Thyroid gland (tissue), 4 donors: ENCODE measurements around the gene NOP56. TPM values are rescaled to one million over a fixed set of nuclear protein-coding genes. Genes with fewer than 3 reads are reported as not detected.

ENCODE experiments used
- DNase-seq, 2 donors: peaks; one replicate each; pipeline ENCODE4 v3.0.0-alpha.2; 2019
- H3K27ac ChIP-seq, 3 donors: fragments of 200-600 bp; sonication (generic); 1 replicate in 2 of 3; 2 replicates in 1 of 3; pipeline ENCODE4 v1.5.1; 2016 to 2019; ENCODE audit warnings: mild to moderate bottlenecking in 1 of 3, moderate library complexity in 1 of 3
- H3K27me3 ChIP-seq: fragments of 200-600 bp; sonication (generic); one replicate; pipeline ENCODE4 v1.5.1; 2019
- H3K36me3 ChIP-seq, 2 donors: fragments of 200-600 bp; sonication (generic); one replicate each; pipeline ENCODE4 v1.5.1; 2016 to 2019
- H3K4me1 ChIP-seq, 2 donors: fragments of 200-600 bp; sonication (generic); one replicate each; pipeline ENCODE4 v1.5.1; 2017 to 2019
- H3K4me3 ChIP-seq, 3 donors: fragments of 200-600 bp; sonication (generic); replicated peaks in 1 of 3; 1 replicate in 2 of 3; 2 replicates in 1 of 3; pipeline ENCODE4 v1.5.1; 2016; ENCODE audit warnings: mild to moderate bottlenecking in 1 of 3
- H3K9me3 ChIP-seq: fragments of 200-600 bp; sonication (generic); one replicate; pipeline ENCODE4 v1.5.1; 2017
- POLR2A ChIP-seq, 2 donors: fragments of 450-650 bp; IDR thresholded peaks; one replicate each; pipeline ENCODE4 v1.6.1; 2017; ENCODE audit warnings: antibody characterized with exemption in 2 of 2, mild to moderate bottlenecking in 2 of 2, moderate library complexity in 1 of 2
- WGBS, 2 donors: methylation state at CpG; one replicate each; pipeline ENCODE4 v1.1.5; 2017; 5-methylcytosine and 5-hydroxymethylcytosine counted together
- intact Hi-C: fragments of 100-400 bp; cut with DNase I; formaldehyde crosslinking; loops from one replicate; pipeline ENCODE4 v1.15.1; 2023
- total RNA-seq, 4 donors: library from RNA; depleted of rRNA; stranded (reverse); fragments of >200 nt; gene quantifications; one replicate each; pipeline ENCODE4 v1.2.3, GENCODE V29; 2016
- TF ChIP-seq, protein P1 (sequence below), 6 experiments: fragments of 200-600 bp in 3 of 6; fragments of 450-650 bp in 3 of 6; sonication (generic) in 3 of 6; IDR thresholded peaks; one replicate each; pipeline ENCODE4 v1.5.1; 2016 to 2019; ENCODE audit warnings: antibody characterized with exemption in 6 of 6, mild to moderate bottlenecking in 2 of 6, inconsistent platforms in 1 of 6, moderate library complexity in 1 of 6

The NOP56 gene
- total RNA-seq, 4 donors from 2014 or later, result 46.8 to 85.9 (median 64.1) TPM

GRCh38 chr20:2701671-2702081 is 49.2 kb downstream of the NOP56 start:
- TF ChIP-seq, protein P1, sequence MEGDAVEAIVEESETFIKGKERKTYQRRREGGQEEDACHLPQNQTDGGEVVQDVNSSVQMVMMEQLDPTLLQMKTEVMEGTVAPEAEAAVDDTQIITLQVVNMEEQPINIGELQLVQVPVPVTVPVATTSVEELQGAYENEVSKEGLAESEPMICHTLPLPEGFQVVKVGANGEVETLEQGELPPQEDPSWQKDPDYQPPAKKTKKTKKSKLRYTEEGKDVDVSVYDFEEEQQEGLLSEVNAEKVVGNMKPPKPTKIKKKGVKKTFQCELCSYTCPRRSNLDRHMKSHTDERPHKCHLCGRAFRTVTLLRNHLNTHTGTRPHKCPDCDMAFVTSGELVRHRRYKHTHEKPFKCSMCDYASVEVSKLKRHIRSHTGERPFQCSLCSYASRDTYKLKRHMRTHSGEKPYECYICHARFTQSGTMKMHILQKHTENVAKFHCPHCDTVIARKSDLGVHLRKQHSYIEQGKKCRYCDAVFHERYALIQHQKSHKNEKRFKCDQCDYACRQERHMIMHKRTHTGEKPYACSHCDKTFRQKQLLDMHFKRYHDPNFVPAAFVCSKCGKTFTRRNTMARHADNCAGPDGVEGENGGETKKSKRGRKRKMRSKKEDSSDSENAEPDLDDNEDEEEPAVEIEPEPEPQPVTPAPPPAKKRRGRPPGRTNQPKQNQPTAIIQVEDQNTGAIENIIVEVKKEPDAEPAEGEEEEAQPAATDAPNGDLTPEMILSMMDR (IDR thresholded peaks at IDR 0.05), result no peak
- TF ChIP-seq POLR2A (IDR thresholded peaks at IDR 0.05), result no peak
- Histone ChIP-seq H3K4me1 (no peaks in the 10 kb centered on the region), H3K9me3 (no peaks in the 10 kb centered on the region), H3K4me3 (no peak overlapping the region), H3K27me3 (no peaks in the 10 kb centered on the region), H3K27ac (no peak overlapping the region), H3K36me3 (no peaks in the 10 kb centered on the region)
- DNase-seq, result no peak
- intact Hi-C loops, result loop anchor here (10.0 kb wide), 1 partner anchor 293 kb away; no protein-coding TSS in a partner anchor
- WGBS, 2 donors, result 69 to 77% methylated on average over 5 of the region's 5 CpGs

- no peak overlapping the region for H3K27ac ChIP-seq
- no peak for DNase-seq
- intact Hi-C loops, result loop anchor here (10.0 kb wide), 1 partner anchor 291 kb away; no protein-coding TSS in a partner anchor
- H3K27me3 ChIP-seq, result no peaks in the 10 kb centered on the region
- no peak for TF ChIP-seq POLR2A (IDR thresholded peaks at IDR 0.05)
- TF ChIP-seq, protein P1 (IDR thresholded peaks at IDR 0.05), result no peak
- H3K9me3 ChIP-seq, result no peaks in the 10 kb centered on the region
- H3K4me1 ChIP-seq, result no peaks in the 10 kb centered on the region
- WGBS, 2 donors, result 87 to 91% methylated on average over 8 of the region's 8 CpGs
- no peak overlapping the region for H3K4me3 ChIP-seq
- H3K36me3 ChIP-seq, result no peaks in the 10 kb centered on the region
Observed at GRCh38 chr20:2703716-2704475, 51.5 kb downstream of the NOP56 start.

DNA sequence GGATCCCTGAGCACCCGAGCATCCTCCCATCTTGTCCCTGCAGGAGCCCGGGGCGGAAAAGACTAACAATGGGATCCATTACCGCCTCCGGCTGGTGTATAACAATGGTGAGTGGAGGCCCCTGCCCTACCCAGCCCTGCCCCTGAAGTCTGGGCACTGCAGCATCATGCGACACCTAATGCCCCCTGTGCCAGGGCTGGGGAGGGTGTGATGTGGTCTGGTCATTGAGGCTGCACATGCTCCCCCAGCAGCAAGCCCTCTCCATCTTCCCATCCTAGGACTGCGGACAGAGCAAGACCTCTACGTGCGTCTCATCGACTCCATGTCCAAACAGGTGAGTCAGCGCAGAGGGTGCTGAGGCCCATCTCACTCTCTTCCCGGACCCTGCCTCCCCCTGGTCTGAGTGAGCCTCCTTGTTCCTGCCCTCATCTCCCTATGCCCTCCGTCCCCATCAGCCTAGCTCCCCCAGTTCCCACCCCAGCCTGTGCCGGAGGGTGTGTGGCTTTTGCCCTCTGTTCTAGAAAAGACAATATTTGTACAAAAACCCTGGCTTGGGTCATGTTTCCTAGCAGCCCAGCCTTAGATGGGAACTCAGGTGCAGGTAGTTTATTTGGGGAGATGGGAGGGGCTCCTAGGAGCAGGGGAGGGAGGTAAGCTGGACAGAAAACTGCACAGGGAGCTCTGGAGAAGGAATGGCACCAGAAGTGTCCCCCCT is 53.7 kb downstream of the NOP56 start:
- H3K36me3 ChIP-seq, result no peaks in the 10 kb centered on the region
- WGBS, 2 donors, result 90% methylated on average over 14 of the region's 14 CpGs
- no peak for TF ChIP-seq POLR2A (IDR thresholded peaks at IDR 0.05)
- TF ChIP-seq, protein P1 (IDR thresholded peaks at IDR 0.05), result no peak
- H3K27ac ChIP-seq, result no peak overlapping the region
- no peak overlapping the region for H3K4me3 ChIP-seq
- intact Hi-C loops, result loop anchor here (10.0 kb wide), 1 partner anchor 289 kb away; no protein-coding TSS in a partner anchor
- H3K4me1 ChIP-seq, result peaks cover 0 to 5% of the 10 kb centered on the region in 2 donors
- H3K27me3 ChIP-seq, result no peaks in the 10 kb centered on the region
- H3K9me3 ChIP-seq, result no peaks in the 10 kb centered on the region
- no peak for DNase-seq

GRCh38 chr20:2706688-2707352 is 54.4 kb downstream of the NOP56 start:
- no peaks in the 10 kb centered on the region for H3K27me3 ChIP-seq
- DNase-seq, result no peak
- intact Hi-C loops, result loop anchor here (10.0 kb wide), 1 partner anchor 288 kb away; no protein-coding TSS in a partner anchor

More at GRCh38 chr20:2706688-2707352, 54.4 kb downstream of the NOP56 start:
- no peak overlapping the region for H3K4me3 ChIP-seq
- peaks cover 0 to 5% of the 10 kb centered on the region in 2 donors for H3K4me1 ChIP-seq
- no peak overlapping the region for H3K27ac ChIP-seq
- WGBS, 2 donors, result 79 to 85% methylated on average over 6 of the region's 6 CpGs
- TF ChIP-seq, protein P1 (IDR thresholded peaks at IDR 0.05), result no peak
- TF ChIP-seq POLR2A (IDR thresholded peaks at IDR 0.05), result no peak
- H3K9me3 ChIP-seq, result no peaks in the 10 kb centered on the region
- no peaks in the 10 kb centered on the region for H3K36me3 ChIP-seq
